Hematopoietic multipotent progenitor cell treated with erythropoietin and hydrocortisone succinate and interleukin-3 and kit ligand, for 17 days (in vitro differentiated cells): ENCODE results near the gene IGFBP2.

Experiments
- DNase-seq: peaks from one replicate; pipeline ENCODE4 v3.0.0-alpha.2; 2015; ENCODE audit warnings: low spot score

Gene IGFBP2

GRCh38 chr2:216616083-216616678, 17.0 kb upstream of the IGFBP2 start:
- no peak for DNase-seq

- no peak for DNase-seq
Observed at GRCh38 chr2:216617159-216617815, 15.9 kb upstream of the IGFBP2 start.

- no peak for DNase-seq
Observed at GRCh38 chr2:216618785-216619184, 14.4 kb upstream of the IGFBP2 start.

- DNase-seq: no peak
Observed at GRCh38 chr2:216619411-216620393, 13.5 kb upstream of the IGFBP2 start.

GRCh38 chr2:216620786-216621185, 12.4 kb upstream of the IGFBP2 start:
- DNase-seq: no peak

DNA sequence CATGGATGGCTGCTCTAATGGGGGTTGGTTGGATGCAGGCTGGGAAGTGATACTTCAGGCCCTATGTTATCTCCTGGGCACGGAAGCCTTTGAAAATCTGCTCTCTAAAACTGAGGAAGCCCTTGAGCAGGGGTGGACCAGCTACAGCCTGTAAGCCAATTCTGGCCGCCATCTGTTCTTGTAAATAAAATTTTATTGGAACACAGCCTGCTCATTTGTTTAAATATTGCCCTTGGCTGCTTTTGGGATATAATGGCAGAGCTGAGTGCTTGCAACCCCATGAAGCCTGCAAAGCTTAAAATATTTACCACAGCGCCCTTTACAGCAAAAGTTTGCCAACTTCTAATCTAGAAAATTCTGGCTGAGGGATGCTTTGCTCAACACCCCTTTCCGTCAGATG, 11.9 kb upstream of the IGFBP2 start:
- DNase-seq: no peak

DNA sequence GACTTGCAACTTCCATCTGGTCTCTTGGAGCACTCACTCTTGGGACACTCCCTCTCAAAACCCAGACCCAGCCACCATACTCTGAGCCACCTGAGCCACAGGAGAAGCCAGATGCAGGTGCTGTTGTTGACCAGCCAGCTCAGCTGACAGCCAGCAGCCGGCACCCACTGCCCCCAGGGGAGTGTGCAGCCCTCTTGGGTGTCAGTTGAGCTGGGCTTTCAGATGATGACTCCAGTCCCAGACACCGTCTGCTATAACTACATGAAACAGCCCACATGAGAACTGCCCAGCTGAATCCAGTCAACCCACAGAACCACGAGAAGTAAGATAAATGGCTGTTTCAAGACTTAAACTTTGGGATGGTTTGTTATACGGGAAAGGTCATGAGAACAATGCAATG, 10.7 kb upstream of the IGFBP2 start:
- DNase-seq: no peak

- no peak for DNase-seq
Observed at GRCh38 chr2:216624251-216624650, 9.0 kb upstream of the IGFBP2 start.

GRCh38 chr2:216626168-216626874, 6.9 kb upstream of the IGFBP2 start:
- DNase-seq: no peak

GRCh38 chr2:216626875-216627245, 6.4 kb upstream of the IGFBP2 start:
- DNase-seq: no peak

DNA sequence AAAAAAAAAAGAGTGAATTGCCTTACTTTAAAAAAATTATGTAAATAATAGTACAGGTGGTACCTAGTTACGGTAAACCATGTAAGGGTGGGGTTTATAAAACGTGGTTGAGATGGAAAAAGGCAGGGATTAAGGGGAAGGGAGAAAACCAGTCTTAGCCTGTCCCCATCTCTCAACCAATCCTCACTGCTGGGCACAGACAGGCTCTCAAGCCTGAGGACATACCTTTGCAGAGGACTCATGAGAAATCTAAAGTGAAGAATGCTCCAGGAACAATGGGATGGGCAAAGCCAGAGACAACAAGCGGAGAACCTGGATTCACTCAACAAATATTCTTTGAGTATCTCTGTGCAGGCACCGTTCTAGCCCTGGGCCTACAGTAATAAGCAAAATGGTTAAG, 3.4 kb upstream of the IGFBP2 start:
- no peak for DNase-seq

- DNase-seq: no peak
Observed at GRCh38 chr2:216632346-216632951, 771 bp upstream of the IGFBP2 start.

- DNase-seq: no peak
Observed at GRCh38 chr2:216633616-216634369, 573 bp downstream of the IGFBP2 start.

DNA sequence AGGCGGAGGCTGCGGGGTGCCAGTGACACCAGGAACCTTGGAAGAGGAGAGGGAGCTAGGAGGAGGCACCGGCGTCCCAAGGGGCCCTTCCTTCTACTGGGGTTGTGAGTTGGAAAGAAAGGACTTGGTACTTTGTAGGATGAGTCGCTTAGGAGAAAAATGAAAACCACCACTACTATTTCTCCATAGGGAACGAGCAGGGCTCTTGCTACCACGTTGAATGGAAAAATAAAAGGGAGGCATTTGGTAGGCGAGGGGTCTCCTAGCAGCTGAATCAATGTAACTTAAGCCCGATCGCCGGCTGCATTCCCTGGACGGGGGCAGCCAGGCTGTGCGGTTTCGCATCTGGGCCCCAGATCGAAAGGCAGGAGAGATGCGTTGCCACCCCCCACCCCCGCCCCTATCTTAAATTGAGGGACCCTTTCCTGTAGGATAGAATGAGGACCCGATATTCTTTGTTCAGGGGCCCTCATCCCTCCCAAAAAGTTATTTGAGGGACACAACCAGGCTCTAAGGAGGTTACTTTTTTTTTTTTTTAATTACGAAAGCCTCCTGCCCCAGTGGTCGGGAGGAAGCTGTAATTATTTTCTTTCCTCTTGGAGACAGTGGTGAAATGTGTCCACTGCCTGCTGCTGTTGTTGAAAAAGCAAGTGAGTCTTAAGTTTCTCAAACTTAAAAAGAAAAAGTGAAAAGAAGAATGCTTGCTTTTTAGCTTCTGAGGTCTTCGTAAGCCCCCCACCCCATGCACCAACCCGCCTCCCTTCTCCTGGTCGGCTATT, 1.3 kb downstream of the IGFBP2 start:
- no peak for DNase-seq

- DNase-seq: no peak
Observed at GRCh38 chr2:216635171-216635570, 2.0 kb downstream of the IGFBP2 start.

DNA sequence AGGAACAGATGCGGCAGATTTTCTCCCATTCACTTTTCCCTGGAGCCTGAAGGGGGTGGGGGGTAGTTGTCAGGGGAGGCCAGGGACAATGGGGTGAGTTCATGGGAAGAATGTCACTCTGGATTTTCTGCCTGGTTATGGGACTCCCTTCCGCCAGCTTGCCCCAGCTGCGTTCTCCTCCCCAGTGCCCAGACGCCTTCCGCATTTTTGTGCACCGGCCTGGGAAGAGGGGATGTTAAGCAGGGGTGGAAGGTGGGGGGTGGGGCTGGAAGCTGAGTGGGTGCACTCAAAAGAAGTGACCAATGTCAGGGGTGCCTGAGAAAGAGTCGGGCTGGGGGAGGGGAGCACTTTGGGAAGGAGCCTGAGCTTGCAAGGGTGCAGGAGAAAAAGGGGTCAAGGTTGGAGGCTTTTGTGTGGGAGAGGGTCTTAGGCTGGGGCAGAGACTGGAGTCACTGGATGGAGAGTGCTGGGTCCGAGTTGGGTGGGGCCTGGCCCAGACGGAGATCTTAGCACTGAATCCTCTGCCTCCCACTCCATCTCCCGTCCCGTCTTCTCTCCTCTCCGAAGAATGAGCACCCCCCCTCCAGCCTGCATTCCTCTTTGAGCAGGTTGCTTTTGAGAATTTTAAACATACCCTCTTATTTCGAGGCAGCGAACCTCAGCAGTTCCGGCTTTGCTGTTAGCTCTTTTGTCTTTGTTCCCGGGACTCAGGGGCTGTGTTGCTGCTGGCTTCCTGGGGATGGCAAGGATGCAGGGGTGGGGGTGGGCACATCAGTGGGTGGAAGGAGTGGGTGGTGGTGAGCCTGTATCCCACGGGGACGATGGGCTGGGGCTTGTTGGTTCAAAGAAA, 2.7 kb downstream of the IGFBP2 start:
- DNase-seq: no peak

GRCh38 chr2:216636551-216637450, 3.6 kb downstream of the IGFBP2 start:
- DNase-seq: no peak

DNA sequence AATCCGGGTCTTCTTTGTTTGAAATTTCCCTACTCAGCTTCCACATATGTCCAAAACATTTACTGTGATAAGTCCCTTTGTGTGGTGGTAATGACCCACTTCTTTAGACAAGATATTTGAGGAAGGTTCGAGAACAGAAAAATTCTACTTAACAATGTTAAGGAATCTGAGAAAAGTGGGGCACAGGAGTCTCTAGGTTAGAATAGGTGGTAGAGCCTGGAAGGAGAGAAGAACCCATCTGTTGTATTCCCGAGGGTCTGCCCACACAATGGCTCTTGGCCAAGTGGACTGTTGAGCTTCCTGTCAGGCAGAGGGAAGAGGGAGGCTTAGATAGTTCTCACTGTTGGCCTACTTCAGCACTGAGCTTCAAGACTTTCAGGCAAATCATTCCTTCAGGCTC, 4.3 kb downstream of the IGFBP2 start:
- DNase-seq: no peak
